Measurements from ENCODE around the gene LBHD2.
"Not testable (repeated sequence)": the region's sequence is repeated elsewhere in the genome, so short reads cannot be mapped to it uniquely, and the experiment has no call there.

LBHD2 gene

DNA sequence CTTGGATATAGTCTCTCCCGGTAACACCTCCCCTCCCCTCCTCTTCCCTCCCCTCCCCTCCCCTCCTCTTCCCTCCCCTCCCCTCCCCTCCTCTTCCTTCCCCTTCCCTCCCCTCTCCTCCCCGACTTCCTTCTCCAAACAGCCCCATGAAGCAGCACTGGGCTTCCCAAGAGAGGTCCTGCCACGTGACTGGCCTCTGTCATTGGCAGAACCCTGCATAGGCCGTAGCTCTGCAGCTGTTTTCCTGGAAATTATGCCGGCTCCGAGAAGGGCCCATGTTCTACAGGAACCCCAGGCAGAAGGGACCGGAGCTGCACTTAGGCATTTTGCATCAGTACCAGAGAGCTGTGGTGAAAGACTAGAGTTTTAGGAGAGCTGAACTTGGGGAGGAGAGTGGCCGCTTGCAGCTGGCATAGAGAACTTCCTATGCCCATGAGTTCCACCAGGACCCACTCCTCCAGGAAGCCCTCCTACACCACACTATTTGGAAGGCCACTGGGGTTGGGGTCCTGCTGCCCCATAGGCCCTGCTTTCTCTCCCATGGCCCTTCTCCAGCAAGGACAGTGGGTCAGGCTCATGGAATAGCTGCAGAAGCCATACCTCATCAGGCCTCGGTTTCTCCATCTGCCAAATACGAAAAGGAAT lies 34.1 kb downstream of the LBHD2 start:
- no peak for DNase-seq (ENCODE audit: extremely low read depth, insufficient read length)
- no peaks in the 10 kb centered on the region for H3K36me3 ChIP-seq (ENCODE audit: control insufficient read depth, insufficient read depth, low read length)
- TF ChIP-seq, protein P1, sequence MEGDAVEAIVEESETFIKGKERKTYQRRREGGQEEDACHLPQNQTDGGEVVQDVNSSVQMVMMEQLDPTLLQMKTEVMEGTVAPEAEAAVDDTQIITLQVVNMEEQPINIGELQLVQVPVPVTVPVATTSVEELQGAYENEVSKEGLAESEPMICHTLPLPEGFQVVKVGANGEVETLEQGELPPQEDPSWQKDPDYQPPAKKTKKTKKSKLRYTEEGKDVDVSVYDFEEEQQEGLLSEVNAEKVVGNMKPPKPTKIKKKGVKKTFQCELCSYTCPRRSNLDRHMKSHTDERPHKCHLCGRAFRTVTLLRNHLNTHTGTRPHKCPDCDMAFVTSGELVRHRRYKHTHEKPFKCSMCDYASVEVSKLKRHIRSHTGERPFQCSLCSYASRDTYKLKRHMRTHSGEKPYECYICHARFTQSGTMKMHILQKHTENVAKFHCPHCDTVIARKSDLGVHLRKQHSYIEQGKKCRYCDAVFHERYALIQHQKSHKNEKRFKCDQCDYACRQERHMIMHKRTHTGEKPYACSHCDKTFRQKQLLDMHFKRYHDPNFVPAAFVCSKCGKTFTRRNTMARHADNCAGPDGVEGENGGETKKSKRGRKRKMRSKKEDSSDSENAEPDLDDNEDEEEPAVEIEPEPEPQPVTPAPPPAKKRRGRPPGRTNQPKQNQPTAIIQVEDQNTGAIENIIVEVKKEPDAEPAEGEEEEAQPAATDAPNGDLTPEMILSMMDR (IDR thresholded peaks at IDR 0.05; ENCODE audit: insufficient read depth, low read length, poor library complexity, severe bottlenecking): no peak

DNA sequence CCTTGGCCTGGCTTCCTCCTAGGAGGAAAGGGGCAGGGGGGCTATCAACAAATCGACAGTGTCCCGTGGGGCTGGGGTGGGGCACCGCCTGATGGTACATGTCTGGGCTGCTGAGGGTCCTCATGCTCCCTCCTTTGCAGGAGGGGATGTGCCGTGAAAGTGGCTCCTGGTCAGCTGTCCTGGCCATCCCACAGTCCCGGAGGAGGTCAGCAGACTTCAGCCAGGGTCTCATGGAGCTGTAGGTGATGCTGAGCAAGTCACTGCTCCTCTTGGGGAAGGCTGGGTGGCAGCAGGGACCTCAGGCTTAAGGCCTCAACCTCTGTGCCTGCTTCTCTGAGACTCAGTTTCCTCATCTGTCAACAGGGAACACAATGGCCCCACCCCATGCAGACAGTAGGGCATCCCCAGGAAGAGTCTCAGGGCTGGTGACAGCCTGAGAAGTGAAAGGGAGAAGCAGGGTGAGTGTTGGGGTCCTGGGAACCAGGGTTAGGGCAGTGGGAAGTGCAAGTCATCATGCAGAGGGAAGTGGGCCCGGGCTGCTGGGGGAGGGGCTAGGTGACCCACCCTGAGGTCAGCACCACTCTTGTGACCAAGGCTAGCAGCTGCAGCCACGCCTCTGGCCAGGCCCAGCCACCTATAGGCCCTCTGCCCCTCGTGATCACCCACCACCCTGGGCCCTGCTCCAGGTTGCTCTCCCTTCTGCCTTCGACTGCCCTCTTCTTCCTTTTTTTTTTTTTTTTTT lies 34.8 kb downstream of the LBHD2 start:
- Histone ChIP-seq H3K27me3 (replicated peaks; ENCODE audit: control insufficient read depth, insufficient read depth, low read length) (no peaks in the 10 kb centered on the region), H3K4me3 (replicated peaks; ENCODE audit: low read depth, low read length) (no peak overlapping the region), H3K36me3 (ENCODE audit: control insufficient read depth, insufficient read depth, low read length) (no peaks in the 10 kb centered on the region)
- DNase-seq (ENCODE audit: extremely low read depth, insufficient read length): no peak
- TF ChIP-seq, protein P1 (IDR thresholded peaks at IDR 0.05; ENCODE audit: insufficient read depth, low read length, poor library complexity, severe bottlenecking): no peak

More for the DNA sequence above, 34.1 kb downstream of the LBHD2 start:
- no peak overlapping the region for H3K4me3 ChIP-seq (replicated peaks; ENCODE audit: low read depth, low read length)
- no peaks in the 10 kb centered on the region for H3K27me3 ChIP-seq (replicated peaks; ENCODE audit: control insufficient read depth, insufficient read depth, low read length)

DNA sequence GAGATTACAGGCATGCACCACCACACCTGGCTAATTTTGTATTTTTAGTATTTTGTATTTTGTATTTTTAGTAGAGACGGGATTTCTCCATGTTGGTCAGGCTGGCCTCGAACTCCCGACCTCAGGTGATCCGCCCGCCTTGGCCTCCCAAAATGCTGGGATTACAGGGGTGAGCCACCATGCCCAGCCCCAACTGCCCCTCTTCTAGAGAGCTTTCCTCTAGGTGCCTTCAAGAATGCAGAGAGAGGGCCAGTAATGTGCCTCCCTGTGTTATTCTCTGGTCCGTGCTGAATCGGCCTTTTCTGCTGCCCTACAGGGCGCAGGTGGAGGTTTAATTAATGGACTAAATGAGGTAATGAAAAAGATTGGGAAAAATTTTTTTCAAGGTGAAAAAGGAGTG lies 35.5 kb downstream of the LBHD2 start:
- H3K4me3 ChIP-seq (replicated peaks; ENCODE audit: low read depth, low read length); H3K27me3 ChIP-seq (replicated peaks; ENCODE audit: control insufficient read depth, insufficient read depth, low read length); H3K36me3 ChIP-seq (ENCODE audit: control insufficient read depth, insufficient read depth, low read length); DNase-seq (ENCODE audit: extremely low read depth, insufficient read length): not testable (repeated sequence)

DNA sequence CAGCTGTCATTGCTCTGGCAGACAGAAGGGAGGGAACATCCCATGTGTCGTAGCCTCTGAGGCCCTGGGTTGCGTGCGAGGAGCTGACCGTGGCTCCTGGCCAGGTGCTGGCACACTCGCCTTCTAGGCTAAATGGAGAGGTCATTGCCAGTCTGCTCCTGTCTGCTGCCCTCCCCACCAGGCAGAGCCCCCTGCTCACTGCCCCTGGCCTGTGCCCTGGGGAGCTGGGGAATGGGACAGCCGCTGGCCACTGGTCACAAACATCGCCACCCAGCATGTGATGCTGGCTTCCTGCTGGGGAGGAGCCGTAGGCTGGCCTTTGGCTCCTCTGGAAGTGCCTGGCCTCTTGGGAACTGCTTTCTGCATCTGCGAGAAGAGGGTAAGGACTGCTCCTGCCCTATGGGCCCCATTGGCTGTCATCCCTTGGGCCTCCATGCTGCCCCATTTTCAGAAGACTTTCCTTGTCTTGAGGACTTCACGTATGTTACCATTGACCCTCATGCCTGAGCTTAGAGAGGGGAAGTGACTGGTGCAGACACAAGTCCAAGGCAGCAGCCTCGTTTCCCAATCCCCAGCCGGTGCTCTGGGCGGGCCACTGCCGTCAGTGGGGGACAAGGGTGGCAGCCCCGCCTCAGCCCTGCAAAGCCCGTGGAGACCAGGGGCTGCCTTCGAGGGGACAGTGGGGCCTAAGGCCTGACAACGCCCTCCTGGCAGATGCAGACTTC lies 37.3 kb downstream of the LBHD2 start:
- no peak for DNase-seq (ENCODE audit: extremely low read depth, insufficient read length)
- no peak overlapping the region for H3K4me3 ChIP-seq (replicated peaks; ENCODE audit: low read depth, low read length)
- H3K36me3 ChIP-seq (ENCODE audit: control insufficient read depth, insufficient read depth, low read length): no peaks in the 10 kb centered on the region
- H3K27me3 ChIP-seq (replicated peaks; ENCODE audit: control insufficient read depth, insufficient read depth, low read length): no peaks in the 10 kb centered on the region
- TF ChIP-seq, protein P1 (IDR thresholded peaks at IDR 0.05; ENCODE audit: insufficient read depth, low read length, poor library complexity, severe bottlenecking): no peak

DNA sequence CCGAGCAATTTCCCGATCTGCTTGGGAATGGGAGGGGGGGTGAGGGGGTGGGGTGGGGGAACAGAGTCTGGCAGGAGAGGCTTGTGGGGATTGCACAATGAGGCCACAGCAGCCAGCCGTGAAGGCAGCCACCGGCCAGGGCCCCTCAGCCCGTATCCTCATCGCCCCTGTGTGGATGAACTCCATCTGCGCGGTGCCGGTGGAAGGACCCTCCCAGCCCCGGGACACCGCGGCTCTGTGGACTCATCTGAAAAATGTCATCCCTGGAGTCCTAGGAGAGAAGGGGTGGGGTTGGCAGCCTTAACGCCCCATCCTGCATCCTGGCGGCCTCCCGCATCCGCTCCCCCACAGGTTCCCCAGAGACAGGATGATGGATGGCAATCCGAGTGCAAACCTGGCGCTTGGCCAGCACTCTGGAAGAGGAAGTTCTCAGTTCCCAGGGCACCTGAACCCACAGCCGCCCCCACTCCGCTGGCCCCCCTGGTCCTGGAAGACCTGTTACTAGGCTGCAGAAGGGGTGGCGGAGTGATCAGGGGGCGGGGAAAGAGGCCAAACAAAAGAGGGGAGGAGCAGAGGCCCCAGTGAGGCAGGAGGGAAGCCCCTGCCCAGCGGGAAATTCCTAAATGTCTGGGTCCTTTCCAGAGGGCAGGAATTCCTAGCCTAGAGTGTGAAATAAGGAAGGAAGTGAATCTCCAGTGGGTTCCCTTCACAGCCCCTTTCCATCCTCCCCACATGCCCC lies 38.0 kb downstream of the LBHD2 start:
- no peaks in the 10 kb centered on the region for H3K27me3 ChIP-seq (replicated peaks; ENCODE audit: control insufficient read depth, insufficient read depth, low read length)
- TF ChIP-seq, protein P1 (IDR thresholded peaks at IDR 0.05; ENCODE audit: insufficient read depth, low read length, poor library complexity, severe bottlenecking): no peak
- no peak for DNase-seq (ENCODE audit: extremely low read depth, insufficient read length)
- H3K4me3 ChIP-seq (replicated peaks; ENCODE audit: low read depth, low read length): no peak overlapping the region
- H3K36me3 ChIP-seq (ENCODE audit: control insufficient read depth, insufficient read depth, low read length): no peaks in the 10 kb centered on the region

All from GM06990 (cell line).